Measurements from ENCODE around the gene GALNT18. TPM values are rescaled to one million over a fixed set of nuclear protein-coding genes. Genes with fewer than 3 reads are reported as not detected.

The GALNT18 gene
- total RNA-seq, 1 experiment from 2014 or later, result 13.6 TPM

DNA sequence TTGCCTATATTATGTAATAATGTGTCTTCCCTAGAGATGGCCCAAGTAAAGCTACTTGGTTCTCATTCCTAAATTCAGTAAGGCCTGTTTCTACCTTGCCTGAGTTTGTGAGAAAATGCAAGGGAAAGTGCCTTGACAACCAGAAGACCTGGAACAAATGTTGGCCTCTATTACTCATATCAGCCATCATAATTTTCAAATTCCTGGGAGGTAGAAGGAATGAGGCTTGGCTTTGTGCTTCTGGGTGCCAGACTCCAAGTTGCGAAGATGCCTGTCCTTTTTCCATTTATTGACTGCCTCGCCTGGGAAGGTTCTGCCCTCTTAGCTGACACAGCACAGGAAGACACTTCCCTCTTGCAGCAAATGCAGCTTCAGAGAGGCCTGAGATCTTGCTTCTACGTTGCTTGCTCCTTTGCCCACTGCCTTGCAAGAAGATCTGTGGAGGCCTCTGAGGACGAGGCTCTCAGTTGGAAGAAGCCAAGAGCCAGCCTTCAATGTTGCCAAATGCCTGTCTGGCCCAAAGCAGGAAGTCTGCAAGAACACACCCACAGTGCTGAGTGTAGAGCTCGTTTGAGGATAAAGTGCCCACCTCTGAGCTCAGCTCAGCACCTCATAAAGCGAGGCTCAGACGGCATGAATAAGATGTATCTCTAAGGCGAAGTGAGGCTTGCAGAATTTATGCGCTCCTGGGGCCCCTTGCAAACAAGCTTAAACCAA is 120.1 kb downstream of the GALNT18 start:
- no peak for DNase-seq (ENCODE audit: low read depth)

DNA sequence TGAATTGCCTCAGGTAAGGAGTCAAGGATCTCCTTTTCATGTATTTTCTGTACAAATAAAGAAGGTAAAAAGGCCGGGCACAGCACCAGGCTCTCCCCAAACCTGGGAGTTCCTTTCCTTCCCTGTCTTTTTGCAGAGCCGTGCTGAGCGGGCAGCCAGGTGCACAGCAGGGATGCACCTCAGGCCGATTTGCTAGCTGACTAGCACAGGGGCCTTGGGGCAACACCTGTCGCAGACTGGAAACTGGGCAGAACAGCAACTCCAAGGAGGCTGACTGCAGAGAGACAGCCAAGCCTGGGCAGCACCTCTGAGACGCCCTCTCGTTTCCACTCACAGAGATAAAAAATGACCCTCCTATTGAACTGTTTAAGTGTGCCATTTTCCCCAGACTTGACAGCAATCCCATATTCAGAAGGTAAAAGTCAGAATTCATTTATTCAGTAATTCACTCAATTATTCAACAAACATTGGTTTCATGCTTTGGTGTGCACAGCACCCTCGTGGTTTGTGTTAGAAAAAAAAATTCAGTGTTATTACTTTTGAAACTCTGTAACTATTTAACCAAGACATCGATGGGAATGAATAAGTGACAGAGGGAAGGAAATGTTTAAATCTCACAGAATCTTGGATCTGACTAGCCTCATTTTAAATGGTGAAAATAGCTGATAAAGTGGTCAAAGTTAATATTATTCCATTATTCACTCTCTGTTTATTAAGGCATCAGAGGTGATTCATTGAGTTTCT is 120.9 kb downstream of the GALNT18 start:
- no peak for DNase-seq (ENCODE audit: low read depth)

DNA sequence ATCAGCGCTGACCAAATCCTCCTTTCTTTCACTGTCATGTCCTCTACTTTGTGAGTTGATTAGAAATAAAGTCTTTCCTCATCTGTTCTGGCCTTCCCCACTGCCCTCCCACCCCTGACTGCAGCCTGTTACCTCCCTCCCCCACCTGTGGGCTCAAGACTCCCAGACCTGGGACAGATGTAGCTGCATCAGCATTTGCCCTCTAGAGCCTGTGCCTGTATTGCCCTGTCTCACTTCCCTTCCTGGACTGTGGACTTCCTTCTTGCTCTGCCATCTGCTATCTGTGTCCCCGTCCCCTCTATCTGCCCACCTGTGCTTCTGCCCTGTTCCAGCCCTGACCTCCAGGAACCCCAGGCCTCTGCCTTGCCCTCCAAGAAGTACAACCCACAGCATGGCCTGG is 122.5 kb downstream of the GALNT18 start:
- DNase-seq (ENCODE audit: low read depth), result no peak

DNA sequence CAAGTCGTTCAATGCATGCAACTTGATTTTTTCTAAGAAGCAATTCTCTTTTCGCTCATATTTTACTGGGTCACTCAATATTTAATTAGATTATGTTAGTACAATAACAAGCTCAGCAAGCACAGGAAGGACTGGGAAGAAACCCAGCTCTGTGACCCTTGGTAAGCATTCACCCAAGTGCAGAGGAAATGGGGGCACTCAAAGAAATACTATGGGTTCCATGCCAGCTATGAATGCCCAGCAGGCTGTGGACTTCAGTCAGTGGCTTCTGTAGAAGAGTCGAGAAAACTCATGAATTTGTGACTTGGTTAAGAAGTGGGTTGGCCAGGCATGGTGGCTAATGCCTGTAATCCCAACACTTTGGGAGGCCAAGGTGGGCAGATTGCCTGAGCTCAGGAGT is 123.6 kb downstream of the GALNT18 start:
- no peak for DNase-seq (ENCODE audit: low read depth)

DNA sequence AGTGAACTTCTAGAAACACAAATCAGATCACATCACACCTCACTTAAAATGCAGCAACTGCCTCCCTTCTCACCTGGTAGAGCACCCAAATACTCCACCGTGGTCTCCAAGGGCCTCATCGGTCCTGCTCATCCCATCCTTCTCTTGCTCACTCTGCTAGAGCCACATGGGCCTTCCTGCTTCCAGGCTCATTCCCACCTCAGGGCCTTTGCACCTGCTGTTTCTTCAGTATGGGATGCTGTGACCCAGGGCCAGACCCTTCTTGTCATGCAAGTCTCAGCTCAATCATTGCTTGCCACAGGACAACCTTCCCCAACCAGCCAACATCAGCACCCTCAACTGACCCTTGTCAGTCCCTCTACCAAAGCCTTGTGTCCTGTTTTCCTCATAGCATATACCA is 124.9 kb downstream of the GALNT18 start:
- DNase-seq (ENCODE audit: low read depth), result no peak

DNA sequence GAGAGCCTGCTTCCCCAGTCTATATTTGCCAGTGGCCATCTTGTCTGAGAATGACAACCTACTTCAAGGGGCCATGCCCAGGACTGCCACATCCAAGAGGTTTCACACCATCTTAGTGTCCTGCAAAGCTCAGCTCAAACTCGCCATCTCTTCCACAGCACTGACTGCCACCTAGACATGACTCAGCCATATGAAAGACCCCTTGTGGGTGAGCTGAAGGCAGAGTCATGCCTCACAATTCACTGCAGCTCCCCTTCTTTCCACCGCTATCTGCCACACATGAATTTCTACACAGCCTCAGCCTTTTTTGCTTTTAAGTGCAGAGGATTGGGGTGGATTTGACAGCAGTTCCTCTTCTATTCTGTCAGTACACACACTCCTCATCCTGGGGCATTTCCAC is 127.5 kb downstream of the GALNT18 start:
- DNase-seq (ENCODE audit: low read depth), result no peak

DNA sequence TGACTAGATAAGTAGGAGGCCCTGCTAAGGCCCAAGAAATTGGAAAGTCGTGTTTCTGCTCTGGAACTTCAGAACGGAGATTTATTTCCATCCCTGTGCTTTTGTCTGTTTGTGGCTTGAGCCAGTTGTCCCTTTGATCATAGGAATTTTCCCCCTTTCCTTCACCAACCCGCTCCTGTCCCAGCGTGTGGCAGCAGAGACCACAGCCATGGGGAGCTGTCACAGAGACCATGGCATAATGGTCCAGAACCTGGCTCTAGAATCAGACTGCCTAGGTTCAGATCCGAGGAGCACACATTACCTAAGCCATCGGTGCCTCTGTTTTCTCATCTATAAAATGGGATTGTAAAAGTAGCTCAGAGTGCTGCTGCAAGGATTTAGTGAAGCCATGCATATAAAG is 128.1 kb downstream of the GALNT18 start:
- no peak for DNase-seq (ENCODE audit: low read depth)

DNA sequence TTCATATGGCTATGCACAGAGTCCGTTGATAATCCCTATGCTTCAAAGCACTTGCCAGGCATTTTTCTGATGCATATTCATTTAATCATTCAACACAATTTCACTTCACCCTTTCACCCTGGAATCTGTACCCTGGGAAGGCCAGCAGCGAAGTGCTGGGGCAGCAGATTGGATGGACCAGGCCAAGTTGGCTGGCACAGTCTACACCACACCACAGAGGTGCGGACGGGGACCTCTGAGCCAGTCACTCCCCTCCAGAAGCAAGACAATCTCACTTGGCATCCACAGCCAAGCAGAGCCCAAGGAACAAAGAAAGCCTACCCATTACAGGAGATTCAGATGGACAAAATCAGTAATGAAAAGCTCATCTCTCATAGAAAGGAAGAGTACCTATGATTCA is 130.2 kb downstream of the GALNT18 start:
- no peak for DNase-seq (ENCODE audit: low read depth)

DNA sequence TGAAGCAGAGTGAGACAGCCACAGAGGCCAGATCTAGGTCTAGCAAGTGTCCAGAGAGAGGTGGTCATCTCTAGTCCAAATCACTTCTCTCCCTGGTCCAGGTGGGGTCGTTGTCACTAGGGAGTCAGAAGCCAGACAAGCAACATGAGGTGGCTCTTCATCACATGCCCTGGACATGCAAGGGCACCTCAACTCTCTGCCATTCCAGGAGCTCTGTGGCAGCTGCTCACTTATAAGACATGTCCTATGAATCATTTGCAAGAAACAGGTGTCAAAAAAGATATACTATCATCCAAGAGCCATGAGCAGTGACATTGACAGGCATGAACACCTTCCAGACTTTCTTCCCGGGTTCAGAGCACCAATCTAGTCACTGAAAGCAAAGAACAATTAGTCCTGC is 130.8 kb downstream of the GALNT18 start:
- no peak for DNase-seq (ENCODE audit: low read depth)

DNA sequence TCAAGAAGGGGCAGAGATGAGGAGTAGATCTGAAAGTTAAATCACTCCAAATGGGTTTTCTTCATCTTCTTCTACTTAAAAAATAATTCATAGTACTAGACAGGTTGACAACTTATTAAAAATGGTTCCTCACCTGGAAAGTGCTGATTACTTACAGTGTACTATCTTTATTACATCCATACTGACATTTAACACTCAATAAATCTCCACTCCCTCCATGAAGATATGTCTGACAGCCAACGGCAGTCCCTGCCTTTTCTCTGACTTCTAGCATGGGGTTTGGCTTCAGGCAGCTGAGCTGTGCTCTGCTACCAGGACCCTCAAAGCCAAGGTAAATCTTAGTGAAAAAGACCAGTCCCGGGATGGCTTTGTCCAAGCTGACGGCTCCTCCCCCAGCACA is 135.4 kb downstream of the GALNT18 start:
- DNase-seq (ENCODE audit: low read depth), result no peak

DNA sequence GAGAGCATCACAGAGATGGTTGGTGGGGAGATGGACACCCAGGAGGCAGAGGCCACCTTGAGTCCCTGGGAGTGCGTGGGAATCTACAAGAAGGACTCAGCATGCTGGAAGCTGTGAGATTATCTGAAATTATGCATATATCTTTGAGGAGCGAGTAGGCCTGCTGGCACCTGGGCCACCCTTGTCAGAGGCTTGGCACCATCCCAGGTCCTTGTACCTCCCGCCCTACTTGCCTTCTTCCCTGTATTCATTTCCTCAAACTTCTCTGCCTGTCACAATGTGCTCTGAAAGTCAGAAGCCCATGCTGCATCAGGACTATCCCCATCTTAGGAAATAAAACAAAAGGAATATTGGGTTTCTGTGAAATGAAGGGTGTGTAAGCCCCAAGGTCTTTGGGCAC is 135.8 kb downstream of the GALNT18 start:
- no peak for DNase-seq (ENCODE audit: low read depth)

DNA sequence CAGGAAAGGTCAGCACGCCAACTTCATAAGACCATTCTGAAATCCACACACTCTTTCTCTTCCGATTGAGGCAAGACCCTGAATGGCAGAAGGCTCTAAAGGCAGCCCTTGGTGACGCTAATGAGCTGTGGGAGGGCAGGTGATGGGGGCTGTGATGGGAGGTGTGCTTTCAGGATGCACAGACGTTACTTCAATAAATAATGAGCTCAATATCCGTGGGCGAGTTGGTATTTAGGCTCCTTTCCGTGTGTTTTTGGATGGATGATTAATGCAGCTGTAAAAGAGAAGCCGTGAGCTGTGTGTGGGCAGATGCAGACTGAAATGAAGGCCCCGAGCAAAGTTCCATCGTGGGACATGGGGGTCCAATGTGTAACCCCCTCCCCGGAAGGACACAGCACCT is 138.2 kb downstream of the GALNT18 start:
- no peak for DNase-seq (ENCODE audit: low read depth)

DNA sequence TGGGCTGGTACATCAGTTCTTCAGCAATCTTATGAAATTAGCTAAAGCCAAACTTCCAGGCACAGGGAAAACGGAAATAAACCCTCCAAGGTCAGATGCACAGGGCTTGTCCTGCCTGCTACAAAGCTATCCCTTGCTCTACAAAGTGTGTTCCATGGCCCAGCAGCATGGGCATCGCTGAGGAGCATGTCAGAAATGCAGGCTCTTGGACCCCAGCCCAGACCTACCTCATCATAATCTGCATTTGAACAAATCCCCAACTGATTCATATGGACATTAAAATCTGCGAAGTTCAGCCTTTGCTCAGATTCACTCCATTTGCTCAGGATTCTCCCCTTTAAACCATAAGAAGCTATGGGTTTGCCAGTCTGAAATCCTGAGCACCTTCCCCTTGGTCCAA is 139.1 kb downstream of the GALNT18 start:
- DNase-seq (ENCODE audit: low read depth), result no peak

DNA sequence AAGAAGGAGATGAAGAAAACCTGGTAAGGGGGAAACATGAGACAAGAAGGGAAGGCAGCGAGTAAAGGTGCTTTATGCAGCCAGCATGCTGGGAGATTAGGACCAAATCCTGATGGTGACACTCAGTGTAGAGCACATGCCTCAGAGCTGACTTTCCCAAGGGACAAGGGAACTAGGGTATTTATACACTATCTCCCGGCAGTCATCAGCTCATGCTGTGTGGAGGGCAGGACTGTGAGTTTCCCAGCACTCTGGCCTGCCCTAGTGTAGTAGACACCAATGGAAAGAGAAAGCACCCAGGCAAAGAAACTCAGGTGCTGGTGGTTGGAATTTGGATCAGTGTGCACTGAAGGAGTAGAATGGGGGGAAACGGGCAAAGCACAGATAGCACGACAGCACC is 140.4 kb downstream of the GALNT18 start:
- no peak for DNase-seq (ENCODE audit: low read depth)

DNA sequence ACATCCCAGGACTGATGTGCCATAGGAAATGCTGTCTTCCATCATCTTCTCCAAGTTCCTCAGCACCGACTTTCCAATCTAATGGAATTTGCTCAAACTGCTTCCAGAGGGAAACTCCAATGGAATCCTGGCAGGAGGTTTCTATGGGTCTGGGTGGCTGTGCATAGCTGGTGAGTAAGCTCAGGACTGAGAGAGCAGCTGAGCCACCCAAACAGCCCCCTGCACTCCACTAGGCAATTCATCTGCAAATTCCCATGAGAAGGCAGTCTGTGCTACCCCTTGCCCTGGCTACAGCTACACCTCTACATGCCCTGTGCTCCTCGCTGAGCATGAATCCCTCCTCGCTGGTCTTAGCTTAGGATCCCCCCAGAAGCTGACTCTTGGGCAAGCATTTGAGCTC is 140.8 kb downstream of the GALNT18 start:
- no peak for DNase-seq (ENCODE audit: low read depth)

DNA sequence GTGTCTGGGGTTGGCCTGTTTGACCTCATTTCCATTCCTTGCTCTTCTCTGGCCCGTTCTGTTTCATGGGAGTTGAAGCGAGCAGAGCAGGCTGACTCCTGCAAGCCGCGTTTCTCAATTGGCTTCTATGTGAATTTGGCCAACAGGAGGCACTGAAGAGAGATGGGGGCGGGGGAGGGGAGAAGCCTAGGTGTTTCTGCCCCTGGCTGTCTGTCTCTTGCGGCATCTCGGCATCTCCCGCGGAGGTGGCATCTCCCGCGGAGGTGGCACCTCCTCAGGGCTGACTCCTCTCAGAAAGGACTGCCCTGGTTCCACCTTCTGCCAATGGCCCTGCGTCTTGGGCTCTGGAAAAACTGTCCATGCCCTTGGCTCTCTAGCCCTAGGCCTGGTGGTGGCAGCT is 143.1 kb downstream of the GALNT18 start:
- no peak for DNase-seq (ENCODE audit: low read depth)

DNA sequence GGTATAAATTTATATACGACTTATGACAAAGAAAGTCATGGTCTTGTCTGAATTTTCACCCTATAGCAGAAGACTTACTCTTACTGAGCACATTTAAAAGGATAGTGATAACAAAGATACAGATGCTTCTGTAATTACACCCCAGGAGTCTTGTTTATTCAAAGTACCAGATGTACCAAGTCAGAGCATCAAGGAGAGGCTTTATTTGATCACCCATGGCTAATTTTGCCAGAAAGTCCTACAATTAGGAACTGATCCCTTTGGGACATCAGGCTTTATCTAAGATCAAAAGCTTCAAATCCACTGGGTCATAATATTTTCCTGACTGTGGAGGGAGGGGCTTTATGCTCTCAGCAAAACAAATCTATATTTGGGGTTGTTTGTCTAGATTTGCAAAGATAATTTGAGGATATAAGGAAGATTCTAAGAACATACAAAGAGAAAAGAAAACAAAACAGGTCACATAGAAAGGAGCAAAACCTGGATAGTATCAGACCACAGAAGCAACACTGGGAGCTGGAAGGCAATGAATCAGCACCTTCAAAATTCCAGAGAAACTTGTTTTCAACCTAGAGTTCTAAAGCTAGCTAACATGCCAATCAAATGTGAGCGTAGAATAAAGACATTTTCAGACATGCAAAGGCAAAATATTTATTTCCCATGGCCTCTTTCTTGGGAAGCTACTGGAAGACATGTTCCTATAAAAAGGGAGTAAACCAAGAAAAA is 143.9 kb downstream of the GALNT18 start:
- no peak for DNase-seq (ENCODE audit: low read depth)

DNA sequence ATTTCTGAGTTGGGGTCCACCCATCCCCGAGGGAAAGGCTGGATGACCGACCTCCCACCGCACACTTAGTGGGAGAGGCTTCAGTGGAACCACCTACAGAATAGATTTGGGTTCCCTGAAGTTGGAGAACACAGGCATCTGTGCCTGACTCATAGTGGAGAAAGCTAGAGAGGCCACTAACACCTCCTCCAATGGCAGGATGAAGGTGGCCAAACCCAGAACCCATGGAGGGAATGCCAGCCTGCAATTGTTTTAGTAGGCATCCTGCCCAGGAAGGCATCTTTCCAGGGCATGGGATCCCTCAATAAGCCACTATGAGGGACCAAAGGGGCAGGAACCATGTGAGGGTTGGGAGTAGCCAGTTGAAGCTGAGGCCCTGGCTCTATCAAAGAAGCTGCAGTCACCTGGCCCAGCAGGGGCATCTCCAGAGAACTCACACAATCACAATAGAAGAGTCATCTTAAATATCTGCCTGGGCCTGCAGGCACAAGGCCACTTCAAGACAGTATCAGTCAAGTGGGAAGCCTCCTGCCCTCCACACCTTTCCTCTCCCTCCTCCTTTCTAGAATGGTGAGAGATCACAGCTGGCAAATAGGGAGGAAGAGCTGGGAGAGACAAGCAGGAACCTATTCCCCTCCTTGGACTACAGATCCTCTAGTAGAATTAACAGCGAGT is 144.7 kb downstream of the GALNT18 start:
- DNase-seq (ENCODE audit: low read depth), result no peak

DNA sequence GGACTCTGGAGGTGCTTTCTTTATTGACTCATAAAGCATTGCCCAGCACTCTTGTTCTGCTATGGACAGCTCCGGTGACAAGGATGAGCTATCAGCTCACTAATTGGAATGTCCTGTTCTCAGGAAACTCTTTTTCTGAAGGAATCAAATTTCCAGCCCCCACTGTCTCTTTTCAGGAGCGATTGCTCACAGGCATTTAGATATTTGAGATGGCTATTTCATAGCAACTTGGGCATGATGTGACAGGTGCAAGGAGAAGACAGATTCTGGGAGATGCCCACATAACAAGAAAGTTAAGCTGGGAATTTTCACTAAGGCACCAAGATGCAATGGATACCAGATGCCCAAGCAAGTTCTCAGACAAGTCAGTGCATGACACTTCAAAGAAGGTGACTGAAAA is 145.3 kb downstream of the GALNT18 start:
- no peak for DNase-seq (ENCODE audit: low read depth)

DNA sequence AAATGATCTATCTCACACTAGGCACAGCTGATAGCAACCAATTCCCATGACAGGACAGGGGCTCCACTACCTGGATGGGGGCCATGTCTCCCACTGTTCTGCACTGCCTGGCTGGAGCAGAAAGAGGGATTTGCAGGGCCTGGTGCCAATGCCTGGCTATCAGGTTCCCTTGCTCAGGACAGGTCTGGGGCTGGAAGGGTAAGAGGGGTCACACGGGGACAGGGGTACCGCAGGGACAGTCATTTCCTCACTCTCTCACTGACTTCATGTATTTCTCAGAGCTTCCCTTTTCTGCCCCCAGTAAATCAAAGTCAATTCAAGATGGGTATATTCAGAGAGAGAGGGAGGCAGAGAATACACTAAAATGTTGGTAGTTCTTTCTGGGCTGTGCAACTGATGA is 149.7 kb downstream of the GALNT18 start:
- DNase-seq (ENCODE audit: low read depth), result no peak

DNA sequence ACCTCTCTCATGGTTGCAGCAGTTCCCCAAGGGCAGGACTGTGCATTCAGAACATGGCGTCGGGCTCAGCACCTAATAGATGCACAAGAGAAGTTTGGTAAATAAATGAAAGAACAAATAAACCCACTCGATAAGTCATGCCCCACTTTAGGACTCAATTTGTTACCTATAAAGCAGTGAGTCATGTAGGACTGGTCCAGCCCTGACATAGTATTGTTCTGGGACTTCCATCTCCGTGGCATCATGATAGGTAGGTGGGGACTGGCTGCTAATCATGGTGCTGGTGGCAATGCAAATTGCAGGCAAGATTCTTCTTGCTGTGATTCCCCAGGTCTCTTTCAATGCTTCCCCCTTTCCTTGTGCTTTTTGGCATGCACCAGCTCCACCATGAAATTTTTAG is 150.6 kb downstream of the GALNT18 start:
- no peak for DNase-seq (ENCODE audit: low read depth)

DNA sequence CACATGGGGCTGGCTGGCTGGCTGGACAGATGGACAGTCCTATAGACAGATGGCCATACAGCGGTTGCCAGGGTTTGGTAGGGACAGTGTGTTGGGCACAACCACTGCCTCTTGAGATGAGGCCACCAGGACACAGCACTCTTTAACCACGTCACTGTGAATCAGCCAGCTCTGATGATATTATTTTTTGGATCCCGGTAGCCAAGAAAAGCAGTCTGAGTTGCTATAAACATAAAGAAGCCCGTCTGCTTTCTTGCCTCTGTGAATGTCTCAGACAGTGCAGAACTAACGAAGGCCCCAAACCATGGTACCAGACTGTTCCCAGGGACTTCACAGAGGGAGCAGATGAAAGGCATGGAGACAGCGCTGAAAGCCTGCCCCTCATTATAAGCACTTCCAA is 152.9 kb downstream of the GALNT18 start:
- peak; percentile 61 for DNase-seq (ENCODE audit: low read depth)
